GM23338 (cell line): ENCODE data around the gene LGALS12. TPM values are rescaled to one million over a fixed set of nuclear protein-coding genes. Genes with fewer than 3 reads are reported as not detected.
A peak's percentile ranks its signal among the peaks of the same experiment; 100 is the strongest.

Experiments
- ATAC-seq: fragments of 200-7000 bp; cut with Tn5 transposase; 3 replicates; pipeline ENCODE4 v1.9.1; 2020
- DNase-seq: peaks from one replicate; pipeline ENCODE4 v3.0.0-alpha.2; 2015; ENCODE audit warnings: low spot score
- H2AFZ ChIP-seq: fragments of 200-600 bp; sonication (generic); 2 replicates; pipeline ENCODE4 v1.8.0; 2016; ENCODE audit warnings: antibody characterized with exemption, mild to moderate bottlenecking, moderate library complexity
- H3F3A ChIP-seq: fragments of 200-600 bp; sonication (generic); replicated peaks from 2 replicates; pipeline ENCODE4 v1.8.0; 2017; ENCODE audit warnings: antibody characterized with exemption, mixed run types, low read depth
- H3K27ac ChIP-seq: fragments of 200-600 bp; sonication (generic); 2 replicates; pipeline ENCODE4 v1.6.1; 2016; ENCODE audit warnings: low read depth
- H3K27me3 ChIP-seq: fragments of 200-600 bp; sonication (generic); 2 replicates; pipeline ENCODE4 v1.8.0; 2016; ENCODE audit warnings: mild to moderate bottlenecking, mixed run types, moderate library complexity; ENCODE audit not compliant: insufficient read depth
- H3K36me3 ChIP-seq: fragments of 200-600 bp; sonication (generic); 2 replicates; pipeline ENCODE4 v1.8.0; 2016; ENCODE audit warnings: mild to moderate bottlenecking; ENCODE audit not compliant: insufficient read depth
- H3K4me1 ChIP-seq: fragments of 200-600 bp; sonication (generic); 2 replicates; pipeline ENCODE4 v1.8.0; 2016; ENCODE audit warnings: mild to moderate bottlenecking, moderate library complexity; ENCODE audit not compliant: insufficient read depth
- H3K4me2 ChIP-seq: fragments of 200-600 bp; sonication (generic); 2 replicates; pipeline ENCODE4 v1.7.1; 2017; ENCODE audit warnings: mixed run types
- H3K4me3 ChIP-seq: fragments of 200-600 bp; sonication (generic); 2 replicates; pipeline ENCODE4 v1.6.1; 2016; ENCODE audit warnings: mixed run types
- H3K79me2 ChIP-seq: fragments of 200-600 bp; sonication (generic); replicated peaks from 2 replicates; pipeline ENCODE4 v1.8.0; 2017; ENCODE audit warnings: mild to moderate bottlenecking; ENCODE audit not compliant: insufficient read depth
- H3K9me2 ChIP-seq: fragments of 200-600 bp; sonication (generic); 2 replicates; pipeline ENCODE4 v1.8.0; 2017; ENCODE audit not compliant: insufficient read depth
- H4K20me1 ChIP-seq: fragments of 200-600 bp; sonication (generic); replicated peaks from 2 replicates; pipeline ENCODE4 v1.8.0; 2017; ENCODE audit warnings: mild to moderate bottlenecking; ENCODE audit not compliant: insufficient read depth
- H3K27ac Mint-ChIP-seq: 2 replicates; pipeline ENCODE4 v1.8.0; 2020; ENCODE audit warnings: inconsistent platforms, mild to moderate bottlenecking, moderate library complexity, mixed read lengths
- H3K27me3 Mint-ChIP-seq: 3 replicates; pipeline ENCODE4 v1.8.0; 2022; ENCODE audit warnings: low read depth, mild to moderate bottlenecking, moderate library complexity, mixed read lengths, inconsistent platforms; ENCODE audit not compliant: insufficient read depth, poor library complexity
- H3K36me3 Mint-ChIP-seq: 3 replicates; pipeline ENCODE4 v1.8.0; 2021; ENCODE audit warnings: low read depth, mild to moderate bottlenecking, inconsistent platforms, moderate library complexity, mixed read lengths
- H3K4me1 Mint-ChIP-seq: 3 replicates; pipeline ENCODE4 v1.8.0; 2020; ENCODE audit warnings: mild to moderate bottlenecking, inconsistent platforms, mixed read lengths
- H3K4me3 Mint-ChIP-seq: 3 replicates; pipeline ENCODE4 v1.8.0; 2021; ENCODE audit warnings: moderate library complexity, mild to moderate bottlenecking, inconsistent platforms, mixed read lengths
- H3K9me3 Mint-ChIP-seq: 3 replicates; pipeline ENCODE4 v1.8.0; 2020; ENCODE audit warnings: moderate library complexity, mild to moderate bottlenecking, inconsistent platforms, mixed read lengths
- CREB1 ChIP-seq: fragments of 250-450 bp; sonication (Bioruptor Pico); IDR thresholded peaks from 2 replicates; pipeline ENCODE4 v1.5.0; 2020; ENCODE audit warnings: low read depth, mild to moderate bottlenecking, moderate library complexity
- CTCF ChIP-seq, 2 experiments: fragments of 200-600 bp in 1 of 2; sonication (generic) in 1 of 2; conservative IDR thresholded peaks; 2 replicates each; pipeline versions ENCODE4 v1.5.1 to v1.6.1; 2016 to 2017; ENCODE audit warnings: antibody characterized with exemption in 2 of 2, low read depth in 2 of 2, mild to moderate bottlenecking in 2 of 2, moderate library complexity in 1 of 2
- ETS1 ChIP-seq: IDR thresholded peaks from 2 replicates; pipeline ENCODE4 v1.6.1; 2016; ENCODE audit warnings: antibody characterized with exemption
- EZH2 ChIP-seq: fragments of 200-600 bp; sonication (generic); IDR thresholded peaks from one replicate; pipeline ENCODE4 v1.8.0; 2017; ENCODE audit warnings: antibody characterized with exemption, mild to moderate bottlenecking, low read depth; ENCODE audit not compliant: unreplicated experiment
- EZH2phosphoT487 ChIP-seq: fragments of 200-600 bp; sonication (generic); IDR thresholded peaks from one replicate; pipeline ENCODE4 v1.8.1; 2018; ENCODE audit warnings: antibody characterized with exemption; ENCODE audit not compliant: unreplicated experiment
- JUNB ChIP-seq: IDR thresholded peaks from one replicate; pipeline ENCODE4 v1.6.1; 2016; ENCODE audit warnings: antibody characterized with exemption; ENCODE audit not compliant: unreplicated experiment
- NANOG ChIP-seq: IDR thresholded peaks from 2 replicates; pipeline ENCODE4 v1.6.1; 2016; ENCODE audit warnings: antibody characterized with exemption, borderline replicate concordance
- POLR2AphosphoS5 ChIP-seq: IDR thresholded peaks from 2 replicates; pipeline ENCODE4 v1.6.1; 2016; ENCODE audit warnings: antibody characterized with exemption, low read depth
- REST ChIP-seq: IDR thresholded peaks from one replicate; pipeline ENCODE4 v1.6.1; 2018; ENCODE audit warnings: antibody characterized with exemption; ENCODE audit not compliant: unreplicated experiment
- STAT1 ChIP-seq: IDR thresholded peaks from one replicate; pipeline ENCODE4 v1.6.1; 2016; ENCODE audit warnings: antibody characterized with exemption; ENCODE audit not compliant: unreplicated experiment
- ZNF114 ChIP-seq: fragments of 250-450 bp; sonication (Bioruptor Pico); IDR thresholded peaks from 2 replicates; pipeline ENCODE4 v1.5.0; 2020; ENCODE audit warnings: mild to moderate bottlenecking, moderate library complexity
- ZNF331 ChIP-seq: fragments of 250-450 bp; sonication (Bioruptor Pico); IDR thresholded peaks from 2 replicates; pipeline ENCODE4 v1.5.0; 2020; ENCODE audit warnings: low read depth, mild to moderate bottlenecking, moderate library complexity
- ZNF462 ChIP-seq: fragments of 250-450 bp; sonication (Bioruptor Pico); IDR thresholded peaks from 2 replicates; pipeline ENCODE4 v1.5.0; 2020; ENCODE audit warnings: mild to moderate bottlenecking, moderate library complexity
- polyA plus RNA-seq: library from polyadenylated mRNA; unstranded; fragments of >200 nt; fragmentation: Nextera tagmentation; extraction: Ambion mirVana; gene quantifications from 2 replicates; pipeline ENCODE4 v1.2.1, GENCODE V29; 2016
- total RNA-seq: library from RNA; depleted of rRNA; stranded (reverse); fragments of >200 nt; shearing (Covaris generic); gene quantifications from 2 replicates; pipeline ENCODE4 v1.2.3, GENCODE V29; 2014

Gene LGALS12
- total and polyA plus RNA-seq, 2 experiments from 2014 or later: 0.94 to 1.2 TPM

- no peak overlapping the region for H3K27ac ChIP-seq
- H2AFZ ChIP-seq: no peak overlapping the region
- H3K36me3 ChIP-seq: peaks cover 5% of the 10 kb centered on the region; the same call in 1 of the 2 replicates
- H3K4me1 ChIP-seq: no peaks in the 10 kb centered on the region
- H3K9me2 ChIP-seq: no peaks in the 10 kb centered on the region
- DNase-seq (peak; percentile 17), ATAC-seq (no peak)
- no peaks in the 10 kb centered on the region for H4K20me1 ChIP-seq
- Mint-ChIP-seq H3K4me1 (no peaks in the 10 kb centered on the region), H3K9me3 (peaks cover 5% of the 10 kb centered on the region), H3K36me3 (peaks cover 8% of the 10 kb centered on the region; the same call in 2 of the 3 replicates), H3K4me3 (no peak overlapping the region), H3K27ac (no peak overlapping the region), H3K27me3 (peaks cover 4% of the 10 kb centered on the region)
- H3F3A ChIP-seq: no peaks in the 10 kb centered on the region
- no peak for TF ChIP-seq ZNF331
- TF ChIP-seq EZH2phosphoT487: no peak
- no peak for TF ChIP-seq CTCF (conservative IDR thresholded peaks at IDR 0.05; ENCODE audit: low read depth in 2 of 2)
- no peak for TF ChIP-seq EZH2
- no peak for TF ChIP-seq ZNF462
- no peak for TF ChIP-seq REST
- TF ChIP-seq NANOG: no peak
- no peak for TF ChIP-seq POLR2AphosphoS5
- no peak for TF ChIP-seq STAT1
- TF ChIP-seq CREB1 (CRISPR knock-in tag): no peak
- TF ChIP-seq JUNB: no peak
- TF ChIP-seq ETS1: no peak
- TF ChIP-seq ZNF114: no peak
- no peaks in the 10 kb centered on the region for H3K79me2 ChIP-seq
- H3K4me3 ChIP-seq: no peak overlapping the region
- H3K27me3 ChIP-seq: no peaks in the 10 kb centered on the region
- H3K4me2 ChIP-seq: no peak overlapping the region
These were observed 29.3 kb upstream of the LGALS12 start for GRCh38 chr11:63476618-63477017.
